Astrocyte (in vitro differentiated cells and primary cell): ENCODE data around the gene UBE2D2. TPM values are rescaled to one million over a fixed set of nuclear protein-coding genes. Genes with fewer than 3 reads are reported as not detected.
A peak's percentile ranks its signal among the peaks of the same experiment; 100 is the strongest.

Experiments
- DNase-seq: peaks from one replicate; pipeline ENCODE4 v3.0.0-alpha.2; 2010; ENCODE audit warnings: low read depth
- FAIRE-seq: peaks from 2 replicates; lab custom pipeline; 2011; peaks lifted over from hg19 to GRCh38; lab: Jason Lieb, UNC
- H2AFZ ChIP-seq: 2 replicates; pipeline ENCODE4 v1.6.0; 2012; ENCODE audit warnings: low read depth, low read length, inconsistent platforms
- H3K27ac ChIP-seq: 2 replicates; pipeline ENCODE4 v1.5.1; 2011; ENCODE audit warnings: low read depth, low read length, inconsistent platforms
- H3K27me3 ChIP-seq: 2 replicates; pipeline ENCODE4 v1.6.0; 2011; ENCODE audit warnings: low read length, inconsistent platforms; ENCODE audit not compliant: insufficient read depth
- H3K36me3 ChIP-seq: 2 replicates; pipeline ENCODE4 v1.5.1; 2011; ENCODE audit warnings: low read length, inconsistent platforms; ENCODE audit not compliant: insufficient read depth
- H3K4me1 ChIP-seq: 2 replicates; pipeline ENCODE4 v1.5.1; 2011; ENCODE audit warnings: low read length, inconsistent platforms; ENCODE audit not compliant: insufficient read depth
- H3K4me2 ChIP-seq: 2 replicates; pipeline ENCODE4 v1.6.0; 2012; ENCODE audit warnings: low read length, inconsistent platforms
- H3K4me3 ChIP-seq: 2 replicates; pipeline ENCODE4 v1.5.1; 2011; ENCODE audit warnings: low read depth, mild to moderate bottlenecking, low read length, inconsistent platforms; ENCODE audit not compliant: insufficient read depth
- H3K79me2 ChIP-seq: 2 replicates; pipeline ENCODE4 v1.6.0; 2012; ENCODE audit warnings: mild to moderate bottlenecking, low read length, inconsistent platforms; ENCODE audit not compliant: insufficient read depth
- H3K9ac ChIP-seq: 2 replicates; pipeline ENCODE4 v1.6.0; 2012; ENCODE audit warnings: mild to moderate bottlenecking, low read length, inconsistent platforms
- H3K9me3 ChIP-seq: 2 replicates; pipeline ENCODE4 v1.5.1; 2012; ENCODE audit warnings: low read depth, mild to moderate bottlenecking, low read length, inconsistent platforms; ENCODE audit not compliant: insufficient read depth
- H4K20me1 ChIP-seq: 2 replicates; pipeline ENCODE4 v1.6.0; 2012; ENCODE audit warnings: low read length, inconsistent platforms; ENCODE audit not compliant: insufficient read depth
- H3K27ac Mint-ChIP-seq: one replicate; pipeline ENCODE4 v1.8.0; 2021; ENCODE audit warnings: mild to moderate bottlenecking, mixed read lengths; ENCODE audit not compliant: unreplicated experiment
- H3K27me3 Mint-ChIP-seq: one replicate; pipeline ENCODE4 v1.8.0; 2021; ENCODE audit warnings: low read depth, mixed read lengths; ENCODE audit not compliant: unreplicated experiment
- H3K36me3 Mint-ChIP-seq: one replicate; pipeline ENCODE4 v1.8.0; 2021; ENCODE audit warnings: low read depth, mixed read lengths; ENCODE audit not compliant: unreplicated experiment
- H3K4me1 Mint-ChIP-seq: one replicate; pipeline ENCODE4 v1.8.0; 2021; ENCODE audit warnings: low read depth, mixed read lengths; ENCODE audit not compliant: unreplicated experiment
- H3K4me3 Mint-ChIP-seq: one replicate; pipeline ENCODE4 v1.8.0; 2021; ENCODE audit warnings: mild to moderate bottlenecking, moderate library complexity, mixed read lengths; ENCODE audit not compliant: unreplicated experiment
- H3K9me3 Mint-ChIP-seq: one replicate; pipeline ENCODE4 v1.8.0; 2021; ENCODE audit warnings: mild to moderate bottlenecking, mixed read lengths; ENCODE audit not compliant: unreplicated experiment
- CTCF ChIP-seq: IDR thresholded peaks from 2 replicates; pipeline ENCODE4 v1.5.1; 2011; ENCODE audit warnings: low read depth, mild to moderate bottlenecking, inconsistent platforms, low read length, moderate library complexity; ENCODE audit not compliant: insufficient read depth
- EZH2 ChIP-seq: IDR thresholded peaks from 2 replicates; pipeline ENCODE4 v1.6.1; 2012; ENCODE audit warnings: mild to moderate bottlenecking, low read length, inconsistent platforms; ENCODE audit not compliant: insufficient read depth
- total RNA-seq: library from RNA; stranded (reverse); gene quantifications from 2 replicates; pipeline ENCODE4 v1.2.1, GENCODE V29; 2021

UBE2D2 gene
- total RNA-seq, 1 donor from 2014 or later = 169 TPM

- H3K9me3 ChIP-seq = no peaks in the 10 kb centered on the region
- peak; percentile 74 for DNase-seq
- peaks cover 62% of the 10 kb centered on the region for H4K20me1 ChIP-seq
- Mint-ChIP-seq H3K4me1 (peaks cover 70% of the 10 kb centered on the region), H3K9me3 (no peaks in the 10 kb centered on the region), H3K27me3 (no peaks in the 10 kb centered on the region), H3K36me3 (peaks cover 7% of the 10 kb centered on the region), H3K4me3 (peak overlapping the region; percentile 66), H3K27ac (peak overlapping the region; percentile 85)
- H3K27me3 ChIP-seq = no peaks in the 10 kb centered on the region
- H3K36me3 ChIP-seq = no peaks in the 10 kb centered on the region
- H2AFZ ChIP-seq = no peak overlapping the region
- peak overlapping the region; percentile 73 for H3K9ac ChIP-seq
- peaks cover 81% of the 10 kb centered on the region for H3K4me1 ChIP-seq
- peak overlapping the region; percentile 81 for H3K4me2 ChIP-seq
- peak overlapping the region; percentile 83 for H3K27ac ChIP-seq
- no peak for TF ChIP-seq EZH2
- H3K79me2 ChIP-seq = peaks cover 92% of the 10 kb centered on the region
- FAIRE-seq = no peak
- H3K4me3 ChIP-seq = peak overlapping the region; percentile 31
Observed at GRCh38 chr5:139658928-139659667, 98.0 kb downstream of the UBE2D2 start.

GRCh38 chr5:139659695-139660101, 98.6 kb downstream of the UBE2D2 start:
- Histone ChIP-seq H4K20me1 (peaks cover 62% of the 10 kb centered on the region), H3K27me3 (no peaks in the 10 kb centered on the region), H3K79me2 (peaks cover 92% of the 10 kb centered on the region), H3K4me1 (peaks cover 81% of the 10 kb centered on the region), H3K4me3 (peak overlapping the region; percentile 22), H3K4me2 (peak overlapping the region; percentile 81), H3K9me3 (no peaks in the 10 kb centered on the region), H2AFZ (no peak overlapping the region), H3K9ac (peak overlapping the region; percentile 73), H3K27ac (peak overlapping the region; percentile 83), H3K36me3 (no peaks in the 10 kb centered on the region)
- H3K9me3 Mint-ChIP-seq = no peaks in the 10 kb centered on the region
- TF ChIP-seq EZH2 = no peak
- TF ChIP-seq CTCF = no peak
- no peak for DNase-seq
- H3K4me1 Mint-ChIP-seq = peaks cover 64% of the 10 kb centered on the region
- no peaks in the 10 kb centered on the region for H3K27me3 Mint-ChIP-seq
- peak overlapping the region; percentile 68 for H3K4me3 Mint-ChIP-seq
- no peak for FAIRE-seq
- H3K36me3 Mint-ChIP-seq = peaks cover 6% of the 10 kb centered on the region
- H3K27ac Mint-ChIP-seq = peak overlapping the region; percentile 85

- Histone ChIP-seq H3K4me2 (peak overlapping the region; percentile 81), H3K27me3 (no peaks in the 10 kb centered on the region), H3K4me3 (peak overlapping the region; percentile 22), H3K79me2 (peaks cover 92% of the 10 kb centered on the region), H3K4me1 (peaks cover 80% of the 10 kb centered on the region), H4K20me1 (peaks cover 67% of the 10 kb centered on the region), H3K36me3 (no peaks in the 10 kb centered on the region), H3K9ac (peak overlapping the region; percentile 73), H3K27ac (peak overlapping the region; percentile 83), H2AFZ (no peak overlapping the region), H3K9me3 (no peaks in the 10 kb centered on the region)
- H3K9me3 Mint-ChIP-seq = no peaks in the 10 kb centered on the region
- FAIRE-seq (no peak), DNase-seq (no peak)
- H3K4me3 Mint-ChIP-seq = peak overlapping the region; percentile 68
- H3K27ac Mint-ChIP-seq = peak overlapping the region; percentile 85
- H3K4me1 Mint-ChIP-seq = peaks cover 62% of the 10 kb centered on the region
- TF ChIP-seq EZH2 (no peak), CTCF (no peak)
- no peaks in the 10 kb centered on the region for H3K27me3 Mint-ChIP-seq
- peaks cover 6% of the 10 kb centered on the region for H3K36me3 Mint-ChIP-seq
Observed at GRCh38 chr5:139660105-139660922, 99.2 kb downstream of the UBE2D2 start.
